Activated T-cell treated with anti-CD3 and anti-CD28 coated beads, Interleukin-2, amount 50 U/mL, for 24 hours (primary cell): ENCODE results near the gene CDK6.

Experiments used
- DNase-seq: peaks from one replicate; pipeline ENCODE4 v3.0.0-alpha.2; 2020
- H3K27ac Mint-ChIP-seq: 2 replicates; pipeline ENCODE4 v1.8.0; 2020; ENCODE audit warnings: mild to moderate bottlenecking, mixed read lengths
- H3K27me3 Mint-ChIP-seq: 2 replicates; pipeline ENCODE4 v1.8.0; 2020; ENCODE audit warnings: mixed read lengths
- H3K36me3 Mint-ChIP-seq: 2 replicates; pipeline ENCODE4 v1.8.0; 2020; ENCODE audit warnings: low read depth, mixed read lengths
- H3K4me1 Mint-ChIP-seq: 2 replicates; pipeline ENCODE4 v1.8.0; 2020; ENCODE audit warnings: low read depth, mixed read lengths
- H3K4me3 Mint-ChIP-seq: 2 replicates; pipeline ENCODE4 v1.8.0; 2020; ENCODE audit warnings: mild to moderate bottlenecking, moderate library complexity, mixed read lengths
- H3K9me3 Mint-ChIP-seq: 2 replicates; pipeline ENCODE4 v1.8.0; 2020; ENCODE audit warnings: mixed read lengths

Gene CDK6

GRCh38 chr7:92631067-92631849 lies 205.1 kb downstream of the CDK6 start:
- Mint-ChIP-seq H3K36me3 (peaks cover 56% of the 10 kb centered on the region), H3K4me1 (peaks cover 92% of the 10 kb centered on the region), H3K4me3 (peak overlapping the region; percentile 58), H3K27me3 (no peaks in the 10 kb centered on the region), H3K9me3 (peaks cover 9% of the 10 kb centered on the region), H3K27ac (peak overlapping the region; percentile 99)
- DNase-seq: peak; percentile 69

- Mint-ChIP-seq H3K9me3 (peaks cover 9% of the 10 kb centered on the region), H3K36me3 (peaks cover 55% of the 10 kb centered on the region), H3K27ac (peak overlapping the region; percentile 99), H3K4me3 (no peak overlapping the region), H3K4me1 (peaks cover 91% of the 10 kb centered on the region), H3K27me3 (no peaks in the 10 kb centered on the region)
- no peak for DNase-seq
These were observed 206.6 kb downstream of the CDK6 start for GRCh38 chr7:92629779-92630178.

GRCh38 chr7:92627956-92628355 lies 208.4 kb downstream of the CDK6 start:
- H3K4me1 Mint-ChIP-seq: peaks cover 92% of the 10 kb centered on the region
- H3K27me3 Mint-ChIP-seq: no peaks in the 10 kb centered on the region
- H3K4me3 Mint-ChIP-seq: no peak overlapping the region
- H3K36me3 Mint-ChIP-seq: peaks cover 70% of the 10 kb centered on the region
- H3K27ac Mint-ChIP-seq: peak overlapping the region; percentile 99
- H3K9me3 Mint-ChIP-seq: peaks cover 9% of the 10 kb centered on the region
- no peak for DNase-seq

- Mint-ChIP-seq H3K36me3 (peaks cover 84% of the 10 kb centered on the region), H3K4me3 (peak overlapping the region; percentile 1), H3K27me3 (no peaks in the 10 kb centered on the region), H3K9me3 (peaks cover 9% of the 10 kb centered on the region), H3K4me1 (peaks cover 94% of the 10 kb centered on the region), H3K27ac (peak overlapping the region; percentile 89)
- DNase-seq: no peak
These were observed 210.0 kb downstream of the CDK6 start for GRCh38 chr7:92626281-92626809.

- peak overlapping the region; percentile 46 for H3K4me3 Mint-ChIP-seq
- H3K4me1 Mint-ChIP-seq: peaks cover 94% of the 10 kb centered on the region
- peak overlapping the region; percentile 94 for H3K27ac Mint-ChIP-seq
- no peak for DNase-seq
- no peaks in the 10 kb centered on the region for H3K27me3 Mint-ChIP-seq
- H3K36me3 Mint-ChIP-seq: peaks cover 87% of the 10 kb centered on the region
- peaks cover 9% of the 10 kb centered on the region for H3K9me3 Mint-ChIP-seq
These were observed 210.8 kb downstream of the CDK6 start for GRCh38 chr7:92625617-92626016.

GRCh38 chr7:92624298-92624996 lies 211.9 kb downstream of the CDK6 start:
- Mint-ChIP-seq H3K27ac (peak overlapping the region; percentile 94), H3K36me3 (peaks cover 87% of the 10 kb centered on the region), H3K9me3 (peaks cover 8% of the 10 kb centered on the region), H3K4me3 (no peak overlapping the region), H3K27me3 (no peaks in the 10 kb centered on the region), H3K4me1 (peaks cover 84% of the 10 kb centered on the region)
- no peak for DNase-seq

GRCh38 chr7:92623544-92623943 lies 212.8 kb downstream of the CDK6 start:
- H3K27ac Mint-ChIP-seq: peak overlapping the region; percentile 91

GRCh38 chr7:92622685-92623084 lies 213.7 kb downstream of the CDK6 start:
- H3K4me1 Mint-ChIP-seq: peaks cover 69% of the 10 kb centered on the region
- peaks cover 84% of the 10 kb centered on the region for H3K36me3 Mint-ChIP-seq
- H3K9me3 Mint-ChIP-seq: peaks cover 3% of the 10 kb centered on the region
- DNase-seq: no peak
- H3K4me3 Mint-ChIP-seq: no peak overlapping the region
- H3K27me3 Mint-ChIP-seq: no peaks in the 10 kb centered on the region
- H3K27ac Mint-ChIP-seq: peak overlapping the region; percentile 91

More at GRCh38 chr7:92623544-92623943, 212.8 kb downstream of the CDK6 start:
- Mint-ChIP-seq H3K4me1 (peaks cover 76% of the 10 kb centered on the region), H3K27me3 (no peaks in the 10 kb centered on the region), H3K36me3 (peaks cover 84% of the 10 kb centered on the region), H3K4me3 (no peak overlapping the region), H3K9me3 (peaks cover 8% of the 10 kb centered on the region)
- DNase-seq: no peak

- H3K4me3 Mint-ChIP-seq: no peak overlapping the region
- no peaks in the 10 kb centered on the region for H3K9me3 Mint-ChIP-seq
- peaks cover 62% of the 10 kb centered on the region for H3K4me1 Mint-ChIP-seq
- H3K27me3 Mint-ChIP-seq: no peaks in the 10 kb centered on the region
- H3K27ac Mint-ChIP-seq: peak overlapping the region; percentile 91
- peaks cover 84% of the 10 kb centered on the region for H3K36me3 Mint-ChIP-seq
- DNase-seq: no peak
These were observed 214.3 kb downstream of the CDK6 start for GRCh38 chr7:92622030-92622429.

- H3K4me1 Mint-ChIP-seq: peaks cover 58% of the 10 kb centered on the region
- H3K9me3 Mint-ChIP-seq: no peaks in the 10 kb centered on the region
- no peaks in the 10 kb centered on the region for H3K27me3 Mint-ChIP-seq
- H3K36me3 Mint-ChIP-seq: peaks cover 85% of the 10 kb centered on the region
- no peak for DNase-seq
- peak overlapping the region; percentile 91 for H3K27ac Mint-ChIP-seq
- peak overlapping the region; percentile 30 for H3K4me3 Mint-ChIP-seq
These were observed 214.8 kb downstream of the CDK6 start for GRCh38 chr7:92621561-92622023.

GRCh38 chr7:92621026-92621540 lies 215.3 kb downstream of the CDK6 start:
- Mint-ChIP-seq H3K4me3 (peak overlapping the region; percentile 30), H3K27ac (peak overlapping the region; percentile 91), H3K4me1 (peaks cover 53% of the 10 kb centered on the region), H3K9me3 (no peaks in the 10 kb centered on the region), H3K27me3 (no peaks in the 10 kb centered on the region), H3K36me3 (peaks cover 87% of the 10 kb centered on the region)
- peak; percentile 66 for DNase-seq

- peak overlapping the region; percentile 78 for H3K27ac Mint-ChIP-seq
- peaks cover 88% of the 10 kb centered on the region for H3K36me3 Mint-ChIP-seq
- H3K4me1 Mint-ChIP-seq: peaks cover 27% of the 10 kb centered on the region
These were observed 220.5 kb downstream of the CDK6 start for GRCh38 chr7:92615861-92616260.

GRCh38 chr7:92614660-92615174 lies 221.7 kb downstream of the CDK6 start:
- Mint-ChIP-seq H3K36me3 (peaks cover 90% of the 10 kb centered on the region), H3K4me1 (peaks cover 33% of the 10 kb centered on the region), H3K27me3 (no peaks in the 10 kb centered on the region), H3K4me3 (no peak overlapping the region), H3K27ac (peak overlapping the region; percentile 51), H3K9me3 (no peaks in the 10 kb centered on the region)
- DNase-seq: no peak

More at GRCh38 chr7:92615861-92616260, 220.5 kb downstream of the CDK6 start:
- Mint-ChIP-seq H3K4me3 (no peak overlapping the region), H3K9me3 (no peaks in the 10 kb centered on the region), H3K27me3 (no peaks in the 10 kb centered on the region)
- DNase-seq: no peak

- H3K4me1 Mint-ChIP-seq: peaks cover 34% of the 10 kb centered on the region
- no peaks in the 10 kb centered on the region for H3K9me3 Mint-ChIP-seq
- H3K27me3 Mint-ChIP-seq: no peaks in the 10 kb centered on the region
- H3K27ac Mint-ChIP-seq: peak overlapping the region; percentile 84
- H3K36me3 Mint-ChIP-seq: peaks cover 93% of the 10 kb centered on the region
- H3K4me3 Mint-ChIP-seq: no peak overlapping the region
- no peak for DNase-seq
These were observed 222.7 kb downstream of the CDK6 start for GRCh38 chr7:92613720-92614119.
